Urinary bladder (tissue), 4 donors: ENCODE measurements around the gene PLCD3. TPM values are rescaled to one million over a fixed set of nuclear protein-coding genes. Genes with fewer than 3 reads are reported as not detected.

Experiments
- DNase-seq: peaks from one replicate; pipeline ENCODE4 v3.0.0-alpha.2; 2015; ENCODE audit errors: extremely low spot score
- H3K27ac ChIP-seq: one replicate; pipeline ENCODE4 v1.5.1; 2013; ENCODE audit warnings: low read depth, mild to moderate bottlenecking, moderate library complexity
- H3K36me3 ChIP-seq: one replicate; pipeline ENCODE4 v1.6.1; 2013; ENCODE audit warnings: mild to moderate bottlenecking, moderate library complexity; ENCODE audit not compliant: insufficient read depth
- H3K4me1 ChIP-seq: one replicate; pipeline ENCODE4 v1.6.1; 2013; ENCODE audit warnings: mild to moderate bottlenecking, moderate library complexity; ENCODE audit not compliant: insufficient read depth
- H3K4me3 ChIP-seq: one replicate; pipeline ENCODE4 v1.5.1; 2013; ENCODE audit warnings: low read depth, low read length
- WGBS: extraction: QIAGEN DNeasy Blood & Tissue Kit; methylation state at CpG from one replicate; pipeline ENCODE4 v1.1.7; 2013; 5-methylcytosine and 5-hydroxymethylcytosine counted together
- polyA plus RNA-seq: library from polyadenylated mRNA; stranded (reverse); fragments of 200-250 nt; gene quantifications from one replicate; pipeline ENCODE4 v1.2.3, GENCODE V29; 2013
- total RNA-seq: library from RNA; depleted of rRNA; stranded (reverse); fragments of >200 nt; gene quantifications from one replicate; pipeline ENCODE4 v1.2.3, GENCODE V29; 2014
- donor health status: healthy with polysubstance abuse.
- donor health status: healthy.

The PLCD3 gene
- total and polyA plus RNA-seq, 2 donors = 18.1 to 84.1 TPM

- 82% methylated on average over 9 of the region's 9 CpGs for WGBS
- H3K4me3 ChIP-seq = no peak overlapping the region
- H3K4me1 ChIP-seq = no peaks in the 10 kb centered on the region
- H3K27ac ChIP-seq = no peak overlapping the region
- no peak for DNase-seq
- peaks cover 7% of the 10 kb centered on the region for H3K36me3 ChIP-seq
These were observed 29.0 kb downstream of the PLCD3 start for GRCh38 chr17:45103269-45103795.

- Histone ChIP-seq H3K4me1 (no peaks in the 10 kb centered on the region), H3K27ac (no peak overlapping the region), H3K4me3 (no peak overlapping the region), H3K36me3 (peaks cover 7% of the 10 kb centered on the region)
- 92% methylated on average over 9 of the region's 9 CpGs for WGBS
- DNase-seq = no peak
These were observed 29.5 kb downstream of the PLCD3 start for GRCh38 chr17:45102856-45103255.

GRCh38 chr17:45101883-45102811 lies 30.2 kb downstream of the PLCD3 start:
- DNase-seq = no peak
- peaks cover 11% of the 10 kb centered on the region for H3K36me3 ChIP-seq
- H3K4me1 ChIP-seq = no peaks in the 10 kb centered on the region
- 75% methylated on average over 12 of the region's 12 CpGs for WGBS
- H3K4me3 ChIP-seq = no peak overlapping the region
- H3K27ac ChIP-seq = no peak overlapping the region

- H3K4me1 ChIP-seq = no peaks in the 10 kb centered on the region
- 74% methylated on average over 9 of the region's 9 CpGs for WGBS
These were observed 30.8 kb downstream of the PLCD3 start for GRCh38 chr17:45101546-45101882.

GRCh38 chr17:45098869-45099616 lies 33.3 kb downstream of the PLCD3 start:
- H3K4me1 ChIP-seq = no peaks in the 10 kb centered on the region
- peaks cover 11% of the 10 kb centered on the region for H3K36me3 ChIP-seq
- peak; percentile 35 for DNase-seq
- H3K4me3 ChIP-seq = no peak overlapping the region
- WGBS = 50% methylated on average over 9 of the region's 9 CpGs
- H3K27ac ChIP-seq = no peak overlapping the region

More at GRCh38 chr17:45101546-45101882, 30.8 kb downstream of the PLCD3 start:
- Histone ChIP-seq H3K36me3 (peaks cover 13% of the 10 kb centered on the region), H3K4me3 (no peak overlapping the region), H3K27ac (no peak overlapping the region)
- no peak for DNase-seq

GRCh38 chr17:45098081-45098868 lies 34.0 kb downstream of the PLCD3 start:
- Histone ChIP-seq H3K36me3 (peaks cover 7% of the 10 kb centered on the region), H3K27ac (peak overlapping the region; percentile 33), H3K4me1 (no peaks in the 10 kb centered on the region), H3K4me3 (no peak overlapping the region)
- DNase-seq = no peak
- WGBS = 87% methylated on average over 13 of the region's 13 CpGs

- Histone ChIP-seq H3K4me1 (no peaks in the 10 kb centered on the region), H3K4me3 (no peak overlapping the region), H3K27ac (no peak overlapping the region), H3K36me3 (peaks cover 6% of the 10 kb centered on the region)
- no peak for DNase-seq
- 95% methylated on average over 11 of the region's 11 CpGs for WGBS
These were observed 35.4 kb downstream of the PLCD3 start for GRCh38 chr17:45096926-45097325.

GRCh38 chr17:45096141-45096540 lies 36.2 kb downstream of the PLCD3 start:
- no peak overlapping the region for H3K27ac ChIP-seq
- no peaks in the 10 kb centered on the region for H3K4me1 ChIP-seq
- WGBS = 81% methylated on average over 3 of the region's 3 CpGs
- no peak for DNase-seq
- H3K4me3 ChIP-seq = no peak overlapping the region
- H3K36me3 ChIP-seq = peaks cover 6% of the 10 kb centered on the region

GRCh38 chr17:45093444-45094110 lies 38.7 kb downstream of the PLCD3 start:
- Histone ChIP-seq H3K27ac (peak overlapping the region; percentile 81), H3K4me3 (no peak overlapping the region), H3K36me3 (peaks cover 6% of the 10 kb centered on the region), H3K4me1 (no peaks in the 10 kb centered on the region)
- WGBS = 50% methylated on average over 13 of the region's 13 CpGs
- DNase-seq = no peak

GRCh38 chr17:45092911-45093430 lies 39.3 kb downstream of the PLCD3 start:
- H3K27ac ChIP-seq = peak overlapping the region; percentile 81
- DNase-seq = peak; percentile 15
- H3K4me1 ChIP-seq = no peaks in the 10 kb centered on the region
- WGBS = 22% methylated on average over 6 of the region's 6 CpGs
- H3K4me3 ChIP-seq = no peak overlapping the region
- H3K36me3 ChIP-seq = peaks cover 6% of the 10 kb centered on the region

- Histone ChIP-seq H3K4me3 (no peak overlapping the region), H3K36me3 (peaks cover 7% of the 10 kb centered on the region), H3K27ac (peak overlapping the region; percentile 42), H3K4me1 (no peaks in the 10 kb centered on the region)
- DNase-seq = no peak
- WGBS = 88% methylated on average over 11 of the region's 11 CpGs
These were observed 40.4 kb downstream of the PLCD3 start for GRCh38 chr17:45091778-45092425.

GRCh38 chr17:45090711-45091110 lies 41.6 kb downstream of the PLCD3 start:
- 84% methylated on average over 3 of the region's 3 CpGs for WGBS
- Histone ChIP-seq H3K36me3 (peaks cover 7% of the 10 kb centered on the region), H3K4me1 (no peaks in the 10 kb centered on the region), H3K27ac (no peak overlapping the region), H3K4me3 (no peak overlapping the region)
- DNase-seq = no peak
